ENCODE data around the gene JHY. TPM values are rescaled to one million over a fixed set of nuclear protein-coding genes. Genes with fewer than 3 reads are reported as not detected.

Gene JHY
- total RNA-seq, 1 donor from 2014 or later = 1.3 TPM

DNA sequence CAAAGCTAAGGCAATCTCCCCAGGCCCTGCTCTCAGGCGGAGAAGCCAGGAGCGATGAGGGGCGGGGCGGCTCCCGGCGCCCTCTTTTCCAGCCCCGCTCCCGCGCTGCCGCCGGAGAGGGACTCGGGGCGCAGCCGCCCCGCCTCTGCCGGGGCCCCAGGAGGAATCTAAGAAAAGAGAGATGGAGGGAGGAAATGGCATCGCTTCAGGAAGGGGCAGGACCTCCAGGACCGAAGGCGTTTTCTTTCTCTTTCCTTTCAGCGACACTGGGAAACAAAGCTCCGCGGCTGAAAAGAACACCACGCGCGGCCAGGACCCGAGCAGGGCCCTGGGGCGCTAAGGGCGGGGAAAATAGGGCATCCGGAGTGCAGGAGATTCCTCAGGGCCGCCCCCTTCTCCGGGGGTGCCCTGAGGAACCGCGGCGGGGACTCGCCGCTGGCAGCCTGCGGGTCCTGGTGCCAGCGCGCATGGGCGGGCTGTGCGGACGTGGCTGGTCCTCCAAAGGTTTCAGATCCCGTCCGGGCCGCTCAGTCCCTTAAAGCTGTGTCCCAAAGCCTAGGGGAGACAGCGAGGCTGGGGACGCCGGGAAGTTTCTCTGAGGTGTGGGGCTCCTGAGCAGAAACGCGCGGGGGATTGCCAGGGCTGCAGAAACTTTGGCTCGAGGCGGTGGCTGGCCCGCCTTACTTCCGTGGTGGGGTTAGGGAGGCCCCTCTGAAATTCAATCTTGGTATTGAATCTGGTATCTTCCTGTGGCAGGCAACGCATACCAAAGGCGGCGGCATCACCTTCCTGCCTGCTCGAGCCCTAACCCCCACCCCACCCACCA is 101.8 kb downstream of the JHY start:
- no peak for DNase-seq (ENCODE audit: low spot score)
- intact Hi-C loops (cut with DNase I) = no loop called here

GRCh38 chr11:122995526-122995925 is 113.0 kb downstream of the JHY start:
- intact Hi-C loops (cut with DNase I) = no loop called here
- no peak for DNase-seq (ENCODE audit: low spot score)

DNA sequence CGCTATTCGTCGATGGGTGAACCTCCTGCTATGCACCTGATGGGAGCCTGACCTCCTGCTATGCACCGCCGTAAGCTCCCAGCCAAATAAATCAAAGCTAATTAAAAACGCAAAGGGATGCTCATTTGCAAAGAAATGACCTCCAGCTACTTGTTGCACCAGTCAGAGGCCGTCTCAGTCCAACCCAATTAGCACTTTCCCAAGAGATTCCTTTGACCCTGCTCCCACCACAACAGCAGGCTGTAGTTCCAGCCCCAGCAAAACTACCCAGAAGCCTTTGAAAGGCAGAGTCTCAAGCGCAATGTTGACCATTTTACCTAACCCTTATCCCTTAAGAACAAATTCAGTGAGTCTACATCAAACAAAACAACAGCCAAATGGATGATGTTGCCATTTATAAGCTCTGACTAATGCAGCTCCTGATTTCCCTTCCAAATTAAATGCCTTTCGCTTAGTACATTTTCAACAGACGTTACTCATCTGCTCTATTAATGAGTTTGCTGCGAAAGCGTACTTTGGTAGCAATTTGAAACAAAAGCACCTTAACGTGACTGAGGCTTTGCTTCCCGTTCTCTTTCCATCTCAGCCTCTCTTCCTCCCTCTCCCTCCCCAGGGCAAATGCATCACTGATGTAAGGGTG is 116.3 kb downstream of the JHY start:
- intact Hi-C loops (cut with DNase I) = no loop called here
- no peak for DNase-seq (ENCODE audit: low spot score)

DNA sequence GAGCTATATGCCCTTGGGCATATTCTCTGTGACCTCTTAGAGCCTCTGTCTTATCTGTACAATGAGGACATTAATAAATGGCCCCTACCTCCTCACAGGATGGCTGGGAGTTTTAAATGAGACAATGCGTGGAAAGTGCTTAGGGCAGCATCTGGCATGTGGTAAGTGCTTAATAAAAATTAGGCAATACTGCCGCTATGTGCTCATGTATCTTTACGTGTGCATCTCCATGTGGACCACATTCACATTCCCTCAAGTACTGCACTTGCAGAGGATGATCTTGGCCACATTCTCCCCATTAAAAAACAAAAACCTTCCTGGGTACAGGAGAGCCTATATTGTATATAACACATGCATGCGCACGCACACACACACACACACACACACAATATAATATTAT is 118.2 kb downstream of the JHY start:
- intact Hi-C loops (cut with DNase I) = no loop called here
- no peak for DNase-seq (ENCODE audit: low spot score)

GRCh38 chr11:123006860-123007542 is 124.4 kb downstream of the JHY start:
- intact Hi-C loops (cut with DNase I) = no loop called here
- no peak for DNase-seq (ENCODE audit: low spot score)

Other genes with a start within 250 kb of the JHY start
- 4.2 TPM for gene UBASH3B, start 227.0 kb upstream of the JHY start, total RNA-seq
- 0.46 TPM for gene CRTAM, start 44.3 kb upstream of the JHY start, total RNA-seq
- not detected for gene BSX, start 99.1 kb downstream of the JHY start, total RNA-seq
- gene HSPA8, start 179.4 kb downstream of the JHY start, total RNA-seq = 1,191 TPM